G401.6 (cell line): ENCODE results near the gene ETS1.

Source experiments
- FAIRE-seq: peaks from 2 replicates; lab custom pipeline; 2012; peaks lifted over from hg19 to GRCh38; lab: Jason Lieb, UNC

Gene ETS1

GRCh38 chr11:128587415-128587814, at the start of gene ETS1:
ETS1 (minus strand) TSS chr11:128587558; CDS start chr11:128573130, 14,428 bp downstream.
- FAIRE-seq, result no peak

DNA sequence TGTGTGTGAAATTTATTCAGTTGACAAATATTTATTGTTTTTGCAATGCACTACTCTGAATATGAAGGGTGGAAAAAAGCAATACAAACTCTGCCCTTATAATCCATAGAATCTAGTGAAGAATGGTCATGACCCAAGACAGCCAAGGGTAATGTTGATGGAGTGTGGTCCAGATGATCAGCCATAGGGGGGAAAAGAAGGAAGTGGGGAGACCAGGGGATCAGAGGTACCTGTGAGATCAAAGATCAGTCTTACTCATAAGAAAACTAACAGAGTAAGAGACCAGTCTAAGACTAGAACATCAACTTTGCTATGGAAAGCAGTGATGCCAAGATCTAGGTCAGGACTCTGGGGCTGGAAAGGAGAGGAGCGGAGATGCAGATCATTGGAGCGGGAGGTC, 47.0 kb upstream of the ETS1 start:
- no peak for FAIRE-seq

GRCh38 chr11:128633384-128633965, 46.1 kb upstream of the ETS1 start:
- no peak for FAIRE-seq

GRCh38 chr11:128632141-128632791, 44.9 kb upstream of the ETS1 start:
- FAIRE-seq, result no peak

DNA sequence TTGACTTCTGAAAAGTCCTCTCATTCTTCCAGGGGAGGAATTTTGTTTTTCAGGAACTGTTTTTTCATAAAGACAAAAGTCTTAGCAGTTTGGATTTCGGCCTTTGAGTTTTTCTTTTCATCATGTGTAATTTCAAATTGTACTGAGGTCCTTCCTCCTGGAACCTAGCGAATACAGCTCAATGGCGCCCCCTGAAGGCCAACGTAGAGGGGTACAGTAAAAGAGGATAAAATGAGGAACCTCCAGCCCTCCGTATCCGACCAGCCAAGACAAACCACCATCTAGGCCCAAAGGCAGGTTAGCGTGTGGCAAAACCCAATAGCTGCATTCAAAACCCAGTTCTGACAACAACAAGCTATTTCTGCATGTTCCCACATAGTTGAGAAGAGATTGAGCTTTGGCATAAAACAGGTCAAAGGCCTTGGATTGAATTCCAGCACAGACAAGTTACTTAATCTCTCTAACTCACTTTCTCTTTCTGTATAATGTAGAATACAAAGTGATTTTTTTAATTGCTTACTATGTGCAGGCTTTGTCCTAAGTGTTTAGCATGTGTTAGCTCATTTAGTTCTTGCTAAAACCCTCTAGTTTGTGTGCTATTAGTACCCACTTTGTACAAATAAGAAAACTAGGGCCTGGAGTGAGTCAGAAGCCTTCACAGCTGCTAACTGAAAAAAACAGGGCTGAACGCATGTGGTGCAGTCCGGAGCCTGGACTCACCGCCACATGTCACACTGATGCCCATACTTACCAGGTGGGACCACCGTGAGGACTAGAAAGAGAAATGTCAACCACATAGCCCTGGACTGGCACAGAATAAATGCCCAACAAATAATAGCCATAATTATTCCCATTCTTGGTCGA, 43.2 kb upstream of the ETS1 start:
- FAIRE-seq, result peak; percentile 82

- no peak for FAIRE-seq
Observed at GRCh38 chr11:128629516-128630106, 42.3 kb upstream of the ETS1 start.

DNA sequence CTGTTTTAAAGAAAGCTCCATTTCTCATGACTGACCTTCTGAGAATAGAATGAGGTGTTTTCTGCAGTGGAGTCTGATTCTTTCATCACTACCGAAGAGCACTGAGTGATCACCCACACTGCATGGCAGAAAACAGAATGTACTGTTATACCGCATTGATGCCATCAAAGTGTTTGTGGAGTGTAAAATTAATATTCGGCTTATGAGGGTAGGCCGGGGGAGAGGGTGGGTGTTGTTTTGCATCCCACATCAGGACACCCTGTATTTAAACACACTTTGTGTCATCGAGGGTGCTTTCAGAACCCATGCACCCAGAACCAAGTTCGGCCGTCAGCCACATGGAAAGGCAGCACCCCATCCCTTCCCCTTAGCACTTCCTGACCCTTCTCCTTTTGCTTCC, 41.3 kb upstream of the ETS1 start:
- FAIRE-seq, result no peak

DNA sequence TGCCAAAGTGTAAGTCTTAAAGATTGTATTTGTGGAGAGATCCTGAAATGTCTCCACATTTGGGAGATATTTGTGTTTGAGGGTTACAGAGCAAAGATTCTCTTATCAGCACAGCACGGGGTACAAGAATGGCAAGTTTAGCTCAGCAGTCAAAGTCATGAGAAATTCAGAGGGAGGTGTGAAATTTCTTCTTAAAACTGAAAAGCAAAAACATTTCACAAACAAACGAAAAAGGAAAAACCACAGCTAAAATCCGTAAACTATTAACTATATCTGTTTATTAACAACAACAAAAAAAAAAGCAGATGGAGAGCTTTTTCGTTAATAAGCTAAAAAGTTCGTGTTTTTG, 40.9 kb upstream of the ETS1 start:
- FAIRE-seq, result no peak

GRCh38 chr11:128627666-128628324, 40.4 kb upstream of the ETS1 start:
- FAIRE-seq, result no peak

- no peak for FAIRE-seq
Observed at GRCh38 chr11:128626913-128627665, 39.7 kb upstream of the ETS1 start.

DNA sequence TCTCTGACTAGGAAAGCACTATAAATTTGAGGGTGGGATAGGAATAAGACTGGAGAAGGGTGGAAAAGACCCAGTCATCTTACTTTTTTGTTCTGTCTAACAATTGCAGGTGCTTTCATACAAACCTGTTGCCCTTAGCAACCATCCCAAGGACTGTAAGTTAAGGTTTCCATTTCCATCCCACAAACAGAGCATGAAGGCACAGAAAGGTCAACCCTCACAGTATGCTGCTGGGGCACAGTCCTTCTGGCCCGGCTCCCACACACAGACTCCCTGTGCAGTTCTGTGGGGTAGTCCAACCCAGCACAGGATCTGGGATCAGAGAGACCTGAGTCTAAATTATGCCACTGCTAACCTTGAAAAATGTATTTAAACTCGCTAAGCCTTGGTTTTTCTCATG, 38.4 kb upstream of the ETS1 start:
- FAIRE-seq, result no peak

- FAIRE-seq, result no peak
Observed at GRCh38 chr11:128625326-128625725, 38.0 kb upstream of the ETS1 start.

- no peak for FAIRE-seq
Observed at GRCh38 chr11:128624269-128625175, 37.2 kb upstream of the ETS1 start.

GRCh38 chr11:128623091-128623490, 35.7 kb upstream of the ETS1 start:
- no peak for FAIRE-seq

GRCh38 chr11:128621601-128622501, 34.5 kb upstream of the ETS1 start:
- no peak for FAIRE-seq

- FAIRE-seq, result no peak
Observed at GRCh38 chr11:128620309-128621100, 33.1 kb upstream of the ETS1 start.

GRCh38 chr11:128619540-128620308, 32.4 kb upstream of the ETS1 start:
- FAIRE-seq, result no peak

- FAIRE-seq, result no peak
Observed at GRCh38 chr11:128619007-128619406, 31.6 kb upstream of the ETS1 start.
